ENCODE results near the gene JOSD2.

JOSD2 gene

DNA sequence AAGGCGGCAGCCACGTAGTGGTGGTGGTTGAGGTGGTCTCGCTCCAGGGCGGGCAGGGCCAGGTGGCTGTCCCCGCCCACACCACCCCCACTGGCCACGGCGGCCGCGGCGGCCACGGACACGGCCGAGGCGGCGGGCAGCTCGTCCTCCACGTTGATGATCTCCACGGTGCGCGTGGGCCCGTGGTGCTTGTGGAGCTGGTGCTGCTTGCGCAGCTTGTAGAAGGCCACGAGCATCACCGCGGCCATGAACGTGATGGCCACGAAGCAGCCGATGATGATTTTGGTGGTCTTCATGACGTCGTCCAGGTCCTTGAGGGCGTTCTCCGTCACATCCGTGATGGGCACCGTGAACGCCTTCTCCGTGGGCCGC lies 6.7 kb upstream of the JOSD2 start:
- TF ChIP-seq, protein P1, sequence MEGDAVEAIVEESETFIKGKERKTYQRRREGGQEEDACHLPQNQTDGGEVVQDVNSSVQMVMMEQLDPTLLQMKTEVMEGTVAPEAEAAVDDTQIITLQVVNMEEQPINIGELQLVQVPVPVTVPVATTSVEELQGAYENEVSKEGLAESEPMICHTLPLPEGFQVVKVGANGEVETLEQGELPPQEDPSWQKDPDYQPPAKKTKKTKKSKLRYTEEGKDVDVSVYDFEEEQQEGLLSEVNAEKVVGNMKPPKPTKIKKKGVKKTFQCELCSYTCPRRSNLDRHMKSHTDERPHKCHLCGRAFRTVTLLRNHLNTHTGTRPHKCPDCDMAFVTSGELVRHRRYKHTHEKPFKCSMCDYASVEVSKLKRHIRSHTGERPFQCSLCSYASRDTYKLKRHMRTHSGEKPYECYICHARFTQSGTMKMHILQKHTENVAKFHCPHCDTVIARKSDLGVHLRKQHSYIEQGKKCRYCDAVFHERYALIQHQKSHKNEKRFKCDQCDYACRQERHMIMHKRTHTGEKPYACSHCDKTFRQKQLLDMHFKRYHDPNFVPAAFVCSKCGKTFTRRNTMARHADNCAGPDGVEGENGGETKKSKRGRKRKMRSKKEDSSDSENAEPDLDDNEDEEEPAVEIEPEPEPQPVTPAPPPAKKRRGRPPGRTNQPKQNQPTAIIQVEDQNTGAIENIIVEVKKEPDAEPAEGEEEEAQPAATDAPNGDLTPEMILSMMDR (IDR thresholded peaks at IDR 0.05): no peak
- TF ChIP-seq ZFX (IDR thresholded peaks at IDR 0.05; ENCODE audit: borderline replicate concordance): no peak

DNA sequence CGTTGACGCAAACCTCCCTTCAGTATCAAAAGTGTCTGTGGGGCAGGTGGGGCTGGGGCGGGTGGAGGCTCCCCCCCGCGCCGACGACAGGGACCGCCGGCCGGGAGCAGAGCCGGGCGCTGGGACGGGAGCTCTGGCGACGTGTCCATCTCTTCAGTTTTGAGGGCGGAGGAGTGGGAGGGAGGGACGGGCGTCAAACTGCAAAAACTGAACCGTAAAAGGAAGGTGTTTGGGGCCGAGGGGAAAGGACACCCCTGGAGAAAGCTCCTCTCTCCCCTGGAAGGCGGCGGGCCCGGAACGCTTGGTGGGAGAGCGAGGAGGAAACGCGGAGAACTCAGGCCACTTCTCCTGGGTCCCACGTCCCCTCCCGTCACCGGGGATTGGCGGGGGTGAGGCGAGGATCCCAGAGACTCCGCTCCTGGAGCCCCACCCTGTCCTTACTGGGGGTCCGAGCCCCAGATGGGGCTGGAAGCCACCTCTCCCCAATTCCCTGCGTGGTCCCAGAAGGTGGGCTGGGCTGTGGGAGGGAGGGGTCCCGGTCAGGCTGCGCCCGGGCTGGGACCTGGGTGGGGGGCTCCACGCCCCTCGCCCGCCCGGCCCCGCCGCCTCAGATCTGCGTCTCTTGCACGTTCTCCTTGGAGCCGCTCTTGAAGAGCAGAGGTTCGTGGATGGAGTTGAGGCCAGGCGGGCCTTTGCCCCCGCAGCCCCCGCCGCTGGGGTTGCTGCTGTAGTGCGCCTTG lies 6.1 kb upstream of the JOSD2 start:
- TF ChIP-seq, protein P1 (IDR thresholded peaks at IDR 0.05): no peak
- no peak for TF ChIP-seq ZFX (IDR thresholded peaks at IDR 0.05; ENCODE audit: borderline replicate concordance)
- no peak overlapping the region for H3K27ac ChIP-seq

More for the DNA sequence above, 6.7 kb upstream of the JOSD2 start:
- no peak overlapping the region for H3K27ac ChIP-seq

DNA sequence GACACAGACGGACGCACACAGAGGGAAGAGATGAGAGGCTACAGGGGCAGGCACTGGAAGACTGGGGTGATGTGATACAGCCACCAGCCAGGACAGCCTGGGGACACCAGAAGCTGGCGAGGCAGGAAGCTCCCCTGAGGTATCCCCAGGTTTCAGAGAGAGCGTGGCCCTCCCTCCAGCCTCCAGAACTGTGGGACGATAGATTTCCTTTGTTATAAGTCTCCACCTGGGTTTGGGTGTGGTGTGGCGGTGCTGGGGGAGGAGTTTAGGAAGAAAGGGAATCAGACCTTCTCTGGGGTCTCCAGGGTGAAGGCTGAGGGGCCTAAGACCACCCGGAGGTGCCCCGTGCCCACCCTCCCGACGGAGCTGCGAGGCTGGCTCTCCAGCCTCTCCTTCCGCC lies 5.5 kb upstream of the JOSD2 start:
- TF ChIP-seq, protein P1 (IDR thresholded peaks at IDR 0.05): no peak
- TF ChIP-seq ZFX (IDR thresholded peaks at IDR 0.05; ENCODE audit: borderline replicate concordance): no peak
- H3K27ac ChIP-seq: no peak overlapping the region

DNA sequence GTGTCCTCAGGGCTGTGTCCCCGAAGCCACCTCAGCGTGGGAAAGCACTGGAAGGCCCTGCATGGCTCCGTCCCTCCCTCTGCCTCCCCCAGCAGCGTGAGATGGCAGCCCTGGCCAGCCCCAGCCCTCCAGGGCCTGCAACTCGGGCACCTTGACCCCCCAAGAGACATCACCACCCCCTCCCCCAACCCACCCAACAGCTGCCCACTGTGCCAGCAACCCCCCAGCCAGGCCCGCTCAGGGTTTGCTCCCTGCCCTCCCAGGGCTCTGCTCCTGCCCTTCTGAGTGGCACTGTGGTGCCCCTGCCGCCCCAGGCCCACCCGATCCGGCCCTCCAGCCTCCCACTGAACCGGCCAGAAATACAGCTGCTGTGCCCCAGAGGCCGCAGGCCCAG lies 4.2 kb upstream of the JOSD2 start:
- no peak for TF ChIP-seq ZFX (IDR thresholded peaks at IDR 0.05; ENCODE audit: borderline replicate concordance)
- TF ChIP-seq, protein P1 (IDR thresholded peaks at IDR 0.05): no peak

DNA sequence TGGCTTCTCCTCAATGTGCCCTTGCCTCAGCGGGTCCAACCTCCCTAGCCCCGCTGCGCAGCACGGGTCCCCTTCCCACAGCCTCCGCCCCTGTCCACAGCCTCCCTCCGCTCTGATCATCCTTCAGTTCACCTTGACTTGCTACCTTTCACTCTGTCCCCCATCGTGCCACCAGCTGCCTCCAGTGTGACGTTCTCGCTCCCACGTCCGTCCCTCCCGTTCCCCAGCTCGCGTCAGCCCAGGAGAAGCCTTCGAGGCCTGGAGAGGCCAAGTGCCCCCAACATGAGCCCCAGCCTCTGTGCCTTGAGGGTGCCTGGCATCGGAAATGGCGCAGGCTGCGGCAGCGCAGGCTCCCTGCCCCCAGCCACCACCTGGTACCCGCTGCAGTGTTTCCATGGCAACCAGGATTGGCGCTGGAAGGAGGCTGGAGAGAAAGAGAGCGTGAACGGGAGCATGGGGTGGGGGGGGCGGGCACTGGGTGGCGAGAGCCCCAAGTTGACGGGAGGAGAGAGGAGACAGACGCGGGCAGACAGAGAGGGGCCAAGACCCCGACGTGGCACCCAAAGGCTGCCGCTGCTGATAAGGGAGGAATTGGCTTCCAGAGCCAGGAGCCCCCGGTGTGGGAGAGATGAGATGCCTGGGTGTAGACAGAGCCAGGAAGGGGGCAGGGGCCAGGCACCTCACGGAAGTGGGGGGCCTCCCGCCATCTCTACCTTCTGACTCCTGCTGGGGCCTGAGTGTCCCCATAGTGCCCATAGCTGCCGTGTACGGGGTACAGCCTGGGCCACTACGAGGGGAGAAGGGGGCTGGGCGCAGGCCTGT lies 3.6 kb upstream of the JOSD2 start:
- H3K27ac ChIP-seq: no peak overlapping the region
- TF ChIP-seq ZFX (IDR thresholded peaks at IDR 0.05; ENCODE audit: borderline replicate concordance): no peak
- TF ChIP-seq, protein P1 (IDR thresholded peaks at IDR 0.05): no peak

More for the DNA sequence above, 4.2 kb upstream of the JOSD2 start:
- no peak overlapping the region for H3K27ac ChIP-seq

DNA sequence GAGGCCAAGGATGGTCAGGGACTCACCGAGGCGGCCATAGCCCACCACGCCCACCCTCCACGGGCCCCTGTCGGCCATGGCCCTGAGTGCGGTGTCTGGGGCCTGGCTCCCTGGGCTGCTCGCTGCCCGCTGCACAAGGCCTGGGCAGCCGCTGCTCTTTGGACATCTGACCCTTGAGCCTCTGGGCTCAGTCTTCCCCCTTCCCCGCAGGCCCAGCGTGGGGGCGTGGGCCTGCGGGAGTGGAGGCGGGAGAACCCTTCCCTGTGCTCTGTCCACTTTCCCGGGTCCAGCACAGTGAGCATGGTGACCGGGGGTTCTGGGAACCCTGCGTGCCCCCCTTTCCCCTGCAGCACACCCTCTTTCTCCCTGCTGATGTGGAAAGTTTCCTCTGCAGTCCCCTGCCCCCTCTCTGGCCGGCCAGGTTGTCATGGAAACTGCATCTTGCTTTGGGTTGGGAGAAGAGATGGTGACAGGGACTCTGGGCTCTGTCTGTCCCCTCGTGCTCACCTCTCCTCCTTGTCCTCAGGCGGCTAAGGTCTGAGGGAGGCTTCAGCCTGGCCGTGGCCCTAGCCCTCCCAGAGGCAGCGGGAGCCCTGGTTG lies 2.9 kb upstream of the JOSD2 start, which contains the start of gene ASPDH:
ASPDH (minus strand) TSS at position 168 of the 600 bp plus-strand sequence; CDS start at position 78, 90 bp downstream.
- no peak within 1 kb of the TSS for H3K27ac ChIP-seq
- TF ChIP-seq, protein P1 (IDR thresholded peaks at IDR 0.05): no peak
- no peak for TF ChIP-seq ZFX (IDR thresholded peaks at IDR 0.05; ENCODE audit: borderline replicate concordance)

Measured in 22Rv1 (cell line).